ENCODE measurements around the gene SPIB.
"Not testable (repeated sequence)": the region's sequence is repeated elsewhere in the genome, so short reads cannot be mapped to it uniquely, and the experiment has no call there.

The SPIB gene

GRCh38 chr19:50432221-50433028, 13.7 kb downstream of the SPIB start, which contains the start of gene MYBPC2:
Gene MYBPC2 (plus strand): TSS chr19:50432892. CDS start chr19:50432954, 62 bp downstream.
- TF ChIP-seq ZNF274 (IDR thresholded peaks at IDR 0.05; ENCODE audit: low read depth, low read length) = no peak
- peak within 1 kb of the TSS; percentile 56; the same call in 1 of the 2 replicates for H3K4me3 ChIP-seq (ENCODE audit: low read length)

- no peak overlapping the region; the same call in 1 of the 2 replicates for H3K4me3 ChIP-seq (ENCODE audit: low read length)
- no peak for TF ChIP-seq ZNF274 (IDR thresholded peaks at IDR 0.05; ENCODE audit: low read depth, low read length)
Observed at GRCh38 chr19:50433201-50434180, 14.8 kb downstream of the SPIB start.

GRCh38 chr19:50434525-50434924, 15.8 kb downstream of the SPIB start:
- no peak for TF ChIP-seq ZNF274 (IDR thresholded peaks at IDR 0.05; ENCODE audit: low read depth, low read length)
- H3K4me3 ChIP-seq (ENCODE audit: low read length) = no peak overlapping the region; the same call in 1 of the 2 replicates

- H3K4me3 ChIP-seq (ENCODE audit: low read length) = no peak overlapping the region
- TF ChIP-seq ZNF274 (IDR thresholded peaks at IDR 0.05; ENCODE audit: low read depth, low read length) = no peak
Observed at GRCh38 chr19:50435221-50435620, 16.5 kb downstream of the SPIB start.

GRCh38 chr19:50435627-50436026, 16.9 kb downstream of the SPIB start:
- no peak for TF ChIP-seq ZNF274 (IDR thresholded peaks at IDR 0.05; ENCODE audit: low read depth, low read length)
- no peak overlapping the region for H3K4me3 ChIP-seq (ENCODE audit: low read length)

GRCh38 chr19:50437862-50438449, 19.2 kb downstream of the SPIB start:
- no peak overlapping the region for H3K4me3 ChIP-seq (ENCODE audit: low read length)
- no peak for TF ChIP-seq ZNF274 (IDR thresholded peaks at IDR 0.05; ENCODE audit: low read depth, low read length)

GRCh38 chr19:50439130-50439529, 20.4 kb downstream of the SPIB start:
- not testable (repeated sequence) for H3K4me3 ChIP-seq (ENCODE audit: low read length)

- no peak for TF ChIP-seq ZNF274 (IDR thresholded peaks at IDR 0.05; ENCODE audit: low read depth, low read length)
- H3K4me3 ChIP-seq (ENCODE audit: low read length) = no peak overlapping the region
Observed at GRCh38 chr19:50444059-50444458, 25.3 kb downstream of the SPIB start.

- TF ChIP-seq ZNF274 (IDR thresholded peaks at IDR 0.05; ENCODE audit: low read depth, low read length) = no peak
- no peak overlapping the region for H3K4me3 ChIP-seq (ENCODE audit: low read length)
Observed at GRCh38 chr19:50447053-50447452, 28.3 kb downstream of the SPIB start.

GRCh38 chr19:50447750-50448149, 29.0 kb downstream of the SPIB start:
- H3K4me3 ChIP-seq (ENCODE audit: low read length) = no peak overlapping the region
- no peak for TF ChIP-seq ZNF274 (IDR thresholded peaks at IDR 0.05; ENCODE audit: low read depth, low read length)

- TF ChIP-seq ZNF274 (IDR thresholded peaks at IDR 0.05; ENCODE audit: low read depth, low read length) = no peak
- H3K4me3 ChIP-seq (ENCODE audit: low read length) = no peak overlapping the region
Observed at GRCh38 chr19:50449236-50449899, 30.6 kb downstream of the SPIB start.

GRCh38 chr19:50450369-50451222, 31.9 kb downstream of the SPIB start:
- TF ChIP-seq ZNF274 (IDR thresholded peaks at IDR 0.05; ENCODE audit: low read depth, low read length) = no peak
- no peak overlapping the region for H3K4me3 ChIP-seq (ENCODE audit: low read length)

GRCh38 chr19:50451223-50451534, 32.4 kb downstream of the SPIB start:
- no peak for TF ChIP-seq ZNF274 (IDR thresholded peaks at IDR 0.05; ENCODE audit: low read depth, low read length)

More at GRCh38 chr19:50451223-50451534, 32.4 kb downstream of the SPIB start:
- no peak overlapping the region for H3K4me3 ChIP-seq (ENCODE audit: low read length)
